ENCODE measurements around the gene CD79B. TPM values are rescaled to one million over a fixed set of nuclear protein-coding genes. Genes with fewer than 3 reads are reported as not detected.

The CD79B gene
- total and polyA plus RNA-seq, 2 experiments from 2014 or later = 1.3 to 2.5 TPM

GRCh38 chr17:63946440-63947363, 14.6 kb upstream of the CD79B start:
- Mint-ChIP-seq H3K36me3 (ENCODE audit: low read depth) (peaks cover 19% of the 10 kb centered on the region), H3K27ac (no peak overlapping the region), H3K4me1 (peaks cover 2% of the 10 kb centered on the region; the same call in 1 of the 3 replicates), H3K27me3 (ENCODE audit: insufficient read depth, low read depth, poor library complexity) (peaks cover 1% of the 10 kb centered on the region), H3K9me3 (no peaks in the 10 kb centered on the region), H3K4me3 (no peak overlapping the region)
- Histone ChIP-seq H3K4me3 (no peak overlapping the region), H3F3A (replicated peaks; ENCODE audit: low read depth) (no peaks in the 10 kb centered on the region), H3K9me2 (ENCODE audit: insufficient read depth) (no peaks in the 10 kb centered on the region), H3K79me2 (replicated peaks; ENCODE audit: insufficient read depth) (no peaks in the 10 kb centered on the region), H3K36me3 (ENCODE audit: insufficient read depth) (no peaks in the 10 kb centered on the region), H3K4me1 (ENCODE audit: insufficient read depth) (no peaks in the 10 kb centered on the region), H3K27ac (ENCODE audit: low read depth) (no peak overlapping the region), H3K27me3 (ENCODE audit: insufficient read depth) (no peaks in the 10 kb centered on the region), H2AFZ (no peak overlapping the region), H3K4me2 (no peak overlapping the region), H4K20me1 (replicated peaks; ENCODE audit: insufficient read depth) (no peaks in the 10 kb centered on the region)
- TF ChIP-seq ETS1 (IDR thresholded peaks at IDR 0.05) (no peak), ZNF114 (CRISPR knock-in tag; IDR thresholded peaks at IDR 0.05) (no peak), CREB1 (CRISPR knock-in tag; IDR thresholded peaks at IDR 0.05; ENCODE audit: low read depth) (no peak), POLR2AphosphoS5 (IDR thresholded peaks at IDR 0.05; ENCODE audit: low read depth) (no peak), JUNB (IDR thresholded peaks at IDR 0.05; ENCODE audit: unreplicated experiment) (no peak), ZNF331 (CRISPR knock-in tag; IDR thresholded peaks at IDR 0.05; ENCODE audit: low read depth) (no peak)
- TF ChIP-seq, protein P1, sequence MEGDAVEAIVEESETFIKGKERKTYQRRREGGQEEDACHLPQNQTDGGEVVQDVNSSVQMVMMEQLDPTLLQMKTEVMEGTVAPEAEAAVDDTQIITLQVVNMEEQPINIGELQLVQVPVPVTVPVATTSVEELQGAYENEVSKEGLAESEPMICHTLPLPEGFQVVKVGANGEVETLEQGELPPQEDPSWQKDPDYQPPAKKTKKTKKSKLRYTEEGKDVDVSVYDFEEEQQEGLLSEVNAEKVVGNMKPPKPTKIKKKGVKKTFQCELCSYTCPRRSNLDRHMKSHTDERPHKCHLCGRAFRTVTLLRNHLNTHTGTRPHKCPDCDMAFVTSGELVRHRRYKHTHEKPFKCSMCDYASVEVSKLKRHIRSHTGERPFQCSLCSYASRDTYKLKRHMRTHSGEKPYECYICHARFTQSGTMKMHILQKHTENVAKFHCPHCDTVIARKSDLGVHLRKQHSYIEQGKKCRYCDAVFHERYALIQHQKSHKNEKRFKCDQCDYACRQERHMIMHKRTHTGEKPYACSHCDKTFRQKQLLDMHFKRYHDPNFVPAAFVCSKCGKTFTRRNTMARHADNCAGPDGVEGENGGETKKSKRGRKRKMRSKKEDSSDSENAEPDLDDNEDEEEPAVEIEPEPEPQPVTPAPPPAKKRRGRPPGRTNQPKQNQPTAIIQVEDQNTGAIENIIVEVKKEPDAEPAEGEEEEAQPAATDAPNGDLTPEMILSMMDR (conservative IDR thresholded peaks at IDR 0.05; ENCODE audit: low read depth in 2 of 2) = peak; percentile 55 to 83
- DNase-seq (ENCODE audit: low spot score) (peak; percentile 78), ATAC-seq (peak; percentile 83)

- Mint-ChIP-seq H3K4me3 (no peak overlapping the region), H3K4me1 (peaks cover 2% of the 10 kb centered on the region; the same call in 2 of the 3 replicates), H3K9me3 (no peaks in the 10 kb centered on the region), H3K36me3 (ENCODE audit: low read depth) (peaks cover 27% of the 10 kb centered on the region), H3K27me3 (ENCODE audit: insufficient read depth, low read depth, poor library complexity) (peaks cover 1% of the 10 kb centered on the region), H3K27ac (no peak overlapping the region)
- Histone ChIP-seq H3K79me2 (replicated peaks; ENCODE audit: insufficient read depth) (no peaks in the 10 kb centered on the region), H3K4me1 (ENCODE audit: insufficient read depth) (no peaks in the 10 kb centered on the region), H2AFZ (no peak overlapping the region), H3K4me2 (no peak overlapping the region), H3K9me2 (ENCODE audit: insufficient read depth) (no peaks in the 10 kb centered on the region), H3K27me3 (ENCODE audit: insufficient read depth) (no peaks in the 10 kb centered on the region), H3F3A (replicated peaks; ENCODE audit: low read depth) (no peaks in the 10 kb centered on the region), H3K4me3 (no peak overlapping the region), H3K36me3 (ENCODE audit: insufficient read depth) (no peaks in the 10 kb centered on the region), H4K20me1 (replicated peaks; ENCODE audit: insufficient read depth) (no peaks in the 10 kb centered on the region), H3K27ac (ENCODE audit: low read depth) (no peak overlapping the region)
- TF ChIP-seq POLR2AphosphoS5 (IDR thresholded peaks at IDR 0.05; ENCODE audit: low read depth) = no peak
- TF ChIP-seq JUNB (IDR thresholded peaks at IDR 0.05; ENCODE audit: unreplicated experiment) = no peak
- TF ChIP-seq, protein P1 (conservative IDR thresholded peaks at IDR 0.05; ENCODE audit: low read depth in 2 of 2) = peak in 1 of 2 experiments; percentile 14; a peak in 1 of 4 replicates
- ATAC-seq (no peak), DNase-seq (ENCODE audit: low spot score) (no peak)
Measured at GRCh38 chr17:63945784-63946439, 13.8 kb upstream of the CD79B start.

Data from GM23338 (cell line).